Peyer's patch (tissue), 4 donors: Measurements from ENCODE around the gene TBL1Y.

Experiments
- CTCF ChIP-seq, 6 experiments: fragments of 450-650 bp in 4 of 6; fragments of 200-600 bp in 2 of 6; sonication (generic) in 1 of 6; IDR thresholded peaks; one replicate each; pipeline ENCODE4 v1.5.1; 2017 to 2019; ENCODE audit warnings: antibody characterized with exemption in 6 of 6, mild to moderate bottlenecking in 3 of 6, moderate library complexity in 1 of 6
- POLR2A ChIP-seq, 2 donors: fragments of 450-650 bp; IDR thresholded peaks; one replicate each; pipeline ENCODE4 v1.5.1; 2017; ENCODE audit warnings: antibody characterized with exemption in 2 of 2, mild to moderate bottlenecking in 2 of 2, moderate library complexity in 2 of 2

GRCh38 chrY:6895236-6895635, 15.3 kb upstream of the TBL1Y start:
- TF ChIP-seq CTCF (IDR thresholded peaks at IDR 0.05) (no peak), POLR2A (IDR thresholded peaks at IDR 0.05) (no peak)
